Endometrium (tissue), 2 donors: ENCODE measurements around the gene ZNF777.
"Not testable (repeated sequence)": the region's sequence is repeated elsewhere in the genome, so short reads cannot be mapped to it uniquely, and the experiment has no call there.

Source experiments
- FAIRE-seq: peaks from 2 replicates; lab custom pipeline; 2012; peaks lifted over from hg19 to GRCh38; lab: Jason Lieb, UNC
- donor health status: control.
- donor health status: control.

The ZNF777 gene

DNA sequence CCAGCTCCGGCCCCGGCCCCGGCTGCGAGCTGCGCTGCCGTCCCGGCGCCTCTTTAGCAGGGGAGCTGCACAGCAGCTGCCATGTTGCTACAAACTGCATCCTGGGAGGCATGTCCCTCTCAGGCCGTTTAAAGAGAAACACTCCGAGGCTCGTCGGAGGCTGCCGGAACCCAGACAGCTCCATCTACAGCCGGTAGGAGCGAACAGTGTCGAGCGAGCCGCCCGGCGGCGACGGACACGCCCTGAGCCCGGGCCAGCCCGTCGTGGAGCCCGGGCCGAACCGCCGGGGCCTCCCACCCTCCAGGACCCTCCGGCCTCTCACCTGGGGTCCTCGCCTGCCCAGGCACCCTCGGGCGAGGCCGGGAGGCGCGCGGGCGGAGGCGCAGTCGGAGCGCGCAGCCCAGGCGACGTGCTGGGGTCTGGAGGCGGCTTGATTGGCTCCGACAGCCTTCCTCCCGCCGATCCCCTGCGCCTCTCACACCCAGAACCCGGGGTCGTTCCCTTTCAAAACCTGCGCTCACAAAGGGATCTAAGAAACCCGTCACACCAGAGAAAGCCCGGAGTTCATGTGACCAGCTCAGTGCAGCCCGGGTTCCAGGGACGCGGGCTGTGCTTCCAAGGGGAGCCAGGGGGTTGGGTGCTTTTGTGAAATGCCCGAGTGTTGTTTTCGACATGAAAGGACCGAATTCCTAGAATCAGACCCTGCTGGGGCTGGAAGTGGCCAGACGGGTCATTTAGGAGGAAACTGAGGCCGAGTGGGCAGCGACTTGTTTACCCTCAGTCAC lies at the start of gene ZNF777:
Gene ZNF777 (minus strand): TSS at position 570 of the 785 bp plus-strand sequence. CDS start 5,040 bp downstream, outside the sequence.
- FAIRE-seq = no peak

- FAIRE-seq = no peak
These were observed 49.4 kb upstream of the ZNF777 start for GRCh38 chr7:149510248-149510647.

- no peak for FAIRE-seq
These were observed 48.9 kb upstream of the ZNF777 start for GRCh38 chr7:149509774-149510173.

DNA sequence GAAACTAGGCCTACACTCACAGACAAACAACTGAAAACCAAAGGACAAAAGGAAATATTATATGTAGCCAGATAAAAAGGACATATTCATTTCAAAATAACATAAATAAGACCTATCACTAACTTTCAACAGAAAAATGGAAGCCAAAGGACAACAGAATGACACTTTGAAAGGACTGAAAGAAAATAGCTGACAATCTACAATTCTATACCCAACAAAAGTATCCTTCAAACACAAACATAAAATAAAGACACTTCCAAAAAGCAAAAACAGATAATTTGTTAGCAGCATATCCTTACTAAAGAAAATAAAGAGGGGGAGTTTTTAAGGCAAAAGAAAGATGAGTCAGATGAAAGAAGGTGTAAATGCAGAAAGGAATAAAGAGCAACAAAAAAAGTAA lies 44.7 kb upstream of the ZNF777 start:
- FAIRE-seq = no peak

- FAIRE-seq = no peak
These were observed 40.8 kb upstream of the ZNF777 start for GRCh38 chr7:149501651-149502050.

DNA sequence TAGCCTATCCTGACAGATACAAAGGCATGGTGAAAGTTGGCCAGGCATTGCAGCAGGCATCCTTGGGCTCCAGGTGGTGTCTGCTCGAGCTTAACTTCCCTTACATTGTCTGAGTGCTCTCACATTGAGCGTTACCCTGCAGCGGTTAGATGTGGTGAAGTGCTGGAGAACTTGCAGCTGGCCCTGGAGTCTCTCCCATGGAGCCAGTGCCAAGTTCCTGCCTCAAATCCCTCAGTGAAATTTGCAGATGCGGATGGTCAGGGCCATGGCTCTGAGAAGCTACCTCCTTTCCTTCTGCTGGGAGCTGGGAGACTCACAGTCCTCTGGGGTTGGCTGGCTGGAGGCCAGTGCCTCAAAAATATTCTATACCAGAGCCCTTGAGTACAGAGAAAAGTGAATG lies 40.0 kb upstream of the ZNF777 start:
- no peak for FAIRE-seq

GRCh38 chr7:149500201-149500600 lies 39.3 kb upstream of the ZNF777 start:
- FAIRE-seq = no peak

GRCh38 chr7:149498811-149499210 lies 37.9 kb upstream of the ZNF777 start:
- FAIRE-seq = no peak

- FAIRE-seq = no peak
These were observed 36.8 kb upstream of the ZNF777 start, which contains the start of gene ZNF746 for GRCh38 chr7:149497467-149498261. ZNF746 (minus strand) TSS chr7:149497809; CDS start chr7:149497536, 273 bp downstream.

DNA sequence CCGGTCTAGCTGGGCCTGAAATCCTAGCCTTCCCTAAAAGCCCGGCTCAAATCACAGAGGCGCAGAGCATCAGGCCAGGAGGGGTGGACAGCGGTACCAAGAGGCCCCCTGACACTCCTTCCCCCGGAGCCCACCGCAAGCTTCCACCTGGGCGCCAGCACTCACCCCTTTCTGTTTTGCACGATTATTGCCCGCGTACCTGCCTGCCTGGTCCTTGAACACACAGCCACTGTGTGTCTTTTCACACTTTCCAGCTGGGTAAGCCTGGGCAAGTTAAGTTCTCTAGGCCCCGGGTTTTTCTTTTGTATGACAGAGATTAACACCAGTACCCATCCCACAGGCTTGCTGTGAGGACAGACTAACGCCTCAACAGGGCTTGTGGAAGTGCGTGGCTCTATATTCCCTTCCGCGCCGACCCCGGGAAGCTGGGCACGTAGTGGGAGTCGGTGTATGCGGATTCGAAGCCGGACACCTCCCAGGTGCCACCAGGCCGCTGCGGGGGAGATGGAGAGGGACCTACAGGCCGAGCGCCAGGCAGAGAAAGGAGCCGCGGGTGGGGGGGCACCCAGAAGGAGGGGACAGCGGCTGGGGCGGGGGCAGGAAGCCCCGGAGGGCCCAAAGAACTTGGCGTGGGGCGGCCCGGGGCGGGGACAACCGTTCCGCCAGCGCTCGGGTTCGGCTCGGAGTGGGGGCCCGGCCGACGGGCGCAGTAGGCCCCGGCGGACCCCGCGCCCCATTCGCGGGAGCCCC lies 36.0 kb upstream of the ZNF777 start:
- FAIRE-seq = no peak

DNA sequence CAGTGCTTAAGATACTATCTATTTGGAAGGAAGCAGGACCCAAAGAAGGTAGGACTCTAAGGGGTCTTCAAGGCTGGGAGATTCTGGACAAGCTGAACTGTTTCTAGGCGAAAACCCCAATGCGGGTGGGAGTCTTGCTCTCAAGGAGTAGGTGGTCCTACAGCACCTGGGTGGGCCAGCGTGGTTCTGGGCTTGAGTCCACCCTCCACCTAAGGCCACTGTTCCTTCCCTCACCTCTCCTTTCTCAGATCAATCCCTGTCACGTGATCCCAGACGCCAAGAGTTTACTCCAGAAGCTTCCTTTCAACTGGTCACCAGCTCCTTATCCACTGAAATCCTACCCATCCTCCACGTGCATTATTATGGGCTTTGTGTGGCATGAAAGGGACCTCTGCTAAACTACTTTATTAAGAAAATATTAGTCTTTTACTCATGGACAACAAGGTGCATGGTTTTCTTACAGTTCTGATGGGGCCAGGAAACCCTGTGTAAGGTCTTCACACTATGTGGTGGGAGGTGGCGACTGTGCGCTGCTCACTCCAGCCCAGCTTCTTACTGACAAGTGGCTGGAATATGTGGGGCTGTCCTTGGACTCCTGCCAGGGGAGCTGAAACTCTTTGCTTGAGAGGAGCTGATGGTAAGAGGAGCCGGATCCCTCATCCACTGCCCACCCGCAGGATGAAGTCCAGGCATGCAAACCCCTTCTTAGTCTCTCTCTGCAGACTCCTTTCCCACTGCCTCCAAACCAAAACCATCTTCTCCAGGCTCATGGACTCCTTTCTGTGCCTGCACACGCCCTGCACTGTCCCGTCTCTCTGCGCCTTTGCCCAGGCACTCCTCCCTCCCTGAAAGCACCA lies 35.2 kb upstream of the ZNF777 start:
- FAIRE-seq = no peak

DNA sequence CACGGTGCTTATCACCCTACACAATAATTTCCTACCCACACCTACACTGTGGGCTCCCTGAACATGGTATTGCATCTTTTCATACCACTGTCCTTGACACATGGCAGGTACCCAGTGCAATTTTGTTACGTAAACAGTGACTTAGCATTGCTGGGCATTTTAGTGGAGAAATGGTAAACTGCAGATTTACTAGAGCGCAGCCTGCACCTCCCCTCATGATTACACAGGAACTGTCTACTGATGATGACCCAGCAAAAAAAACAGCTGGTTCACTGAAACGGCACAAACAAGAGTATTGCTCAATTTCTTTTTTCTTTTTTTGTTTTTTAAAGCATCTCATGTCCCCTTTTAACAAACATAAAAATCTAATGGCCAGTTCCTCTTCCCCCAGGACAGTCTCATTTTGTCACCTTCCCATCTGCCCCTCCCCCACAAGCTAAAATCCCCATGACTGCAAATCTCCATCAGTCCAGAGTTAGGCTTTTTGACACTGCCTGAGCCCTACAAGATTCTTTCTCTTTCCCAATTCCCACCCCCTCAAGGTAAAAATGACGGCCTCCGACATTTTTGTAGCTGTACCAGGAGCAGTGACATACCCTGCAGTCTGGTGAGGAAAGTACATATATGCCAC lies 34.0 kb upstream of the ZNF777 start:
- no peak for FAIRE-seq

- not testable (repeated sequence) for FAIRE-seq
These were observed 33.1 kb upstream of the ZNF777 start for GRCh38 chr7:149493975-149494374.

- no peak for FAIRE-seq
These were observed 32.5 kb upstream of the ZNF777 start for GRCh38 chr7:149493366-149493765.

DNA sequence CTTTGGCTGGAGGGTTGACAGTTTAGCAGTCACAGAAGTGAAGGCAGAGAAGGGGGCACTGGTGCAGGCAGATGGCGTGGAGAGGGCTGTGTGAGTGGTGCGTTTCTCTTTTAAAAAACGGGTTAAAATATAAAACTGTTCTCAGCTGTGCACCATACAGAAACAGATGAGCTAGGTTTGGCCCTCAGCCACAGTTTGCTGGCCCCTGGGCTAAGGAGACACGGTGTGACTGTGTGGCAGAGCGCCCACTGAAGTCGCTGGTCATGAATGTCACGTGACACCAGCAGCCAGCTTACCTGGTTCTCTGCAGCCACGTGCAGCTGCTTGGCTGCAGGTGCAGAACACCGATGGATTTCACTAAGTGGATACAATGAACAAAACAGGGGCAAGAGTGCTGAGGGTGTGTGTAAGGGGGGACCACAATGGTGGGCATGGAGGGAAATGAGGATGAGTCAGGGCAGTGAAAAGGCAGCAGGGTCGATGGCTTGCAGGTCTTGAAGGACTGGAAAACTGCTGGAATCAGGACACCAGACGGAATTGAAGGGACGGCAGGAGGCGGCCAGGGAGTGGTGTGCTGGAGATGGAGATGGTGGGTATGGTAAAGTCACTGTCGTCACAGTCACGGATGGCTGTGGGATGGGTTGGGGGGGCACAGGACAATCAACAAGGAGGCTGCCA lies 29.4 kb upstream of the ZNF777 start:
- no peak for FAIRE-seq

DNA sequence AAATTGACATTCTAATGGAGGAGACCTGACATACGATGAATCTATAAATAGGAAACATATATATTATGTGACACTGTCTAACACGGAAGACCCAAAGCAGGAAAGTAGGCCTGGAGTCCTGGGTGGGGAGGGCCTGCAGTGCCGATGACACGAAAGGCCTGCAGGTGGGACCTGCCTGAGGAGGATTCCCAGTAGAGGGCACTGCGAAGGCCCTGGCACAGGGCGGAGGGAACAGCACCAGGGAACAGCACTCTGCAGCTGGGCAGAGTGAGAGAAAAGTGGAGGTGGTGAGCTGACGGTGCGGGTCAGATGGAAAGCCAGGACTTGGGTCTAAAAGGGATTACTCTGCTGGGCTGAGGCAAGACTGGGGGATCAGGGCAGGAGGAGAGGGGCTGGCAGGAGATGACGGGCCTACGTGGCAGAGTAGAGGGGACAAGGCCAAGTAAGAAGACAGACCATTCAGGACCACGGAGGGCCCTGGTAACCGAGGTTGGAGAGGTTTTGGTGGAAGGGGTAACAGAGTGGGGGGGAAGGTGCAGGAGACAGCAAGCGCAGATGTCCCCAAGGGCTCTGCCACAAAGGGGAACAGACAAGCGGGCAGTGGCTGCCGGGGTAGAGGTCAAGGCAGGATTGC lies 28.6 kb upstream of the ZNF777 start:
- FAIRE-seq = no peak

GRCh38 chr7:149479568-149479967 lies 18.7 kb upstream of the ZNF777 start:
- FAIRE-seq = no peak

DNA sequence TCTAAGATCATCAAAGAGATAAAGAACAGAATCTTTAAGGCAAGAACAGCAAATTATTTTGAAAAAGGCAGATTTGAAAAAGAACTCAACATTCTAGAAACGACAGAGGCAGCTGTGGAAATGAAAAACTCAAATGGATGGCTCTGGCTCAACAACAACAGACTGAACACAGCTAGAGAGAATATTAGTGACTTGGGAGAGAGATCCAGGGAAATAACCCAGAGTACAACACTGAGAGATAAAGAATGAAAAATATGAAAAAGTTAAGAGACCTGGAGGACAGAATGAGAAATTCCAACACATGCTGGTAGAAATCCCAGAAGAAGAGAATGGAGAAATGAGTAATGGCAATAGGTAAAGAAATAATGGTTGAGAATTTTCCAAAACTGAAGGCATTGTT lies 17.9 kb upstream of the ZNF777 start:
- no peak for FAIRE-seq

DNA sequence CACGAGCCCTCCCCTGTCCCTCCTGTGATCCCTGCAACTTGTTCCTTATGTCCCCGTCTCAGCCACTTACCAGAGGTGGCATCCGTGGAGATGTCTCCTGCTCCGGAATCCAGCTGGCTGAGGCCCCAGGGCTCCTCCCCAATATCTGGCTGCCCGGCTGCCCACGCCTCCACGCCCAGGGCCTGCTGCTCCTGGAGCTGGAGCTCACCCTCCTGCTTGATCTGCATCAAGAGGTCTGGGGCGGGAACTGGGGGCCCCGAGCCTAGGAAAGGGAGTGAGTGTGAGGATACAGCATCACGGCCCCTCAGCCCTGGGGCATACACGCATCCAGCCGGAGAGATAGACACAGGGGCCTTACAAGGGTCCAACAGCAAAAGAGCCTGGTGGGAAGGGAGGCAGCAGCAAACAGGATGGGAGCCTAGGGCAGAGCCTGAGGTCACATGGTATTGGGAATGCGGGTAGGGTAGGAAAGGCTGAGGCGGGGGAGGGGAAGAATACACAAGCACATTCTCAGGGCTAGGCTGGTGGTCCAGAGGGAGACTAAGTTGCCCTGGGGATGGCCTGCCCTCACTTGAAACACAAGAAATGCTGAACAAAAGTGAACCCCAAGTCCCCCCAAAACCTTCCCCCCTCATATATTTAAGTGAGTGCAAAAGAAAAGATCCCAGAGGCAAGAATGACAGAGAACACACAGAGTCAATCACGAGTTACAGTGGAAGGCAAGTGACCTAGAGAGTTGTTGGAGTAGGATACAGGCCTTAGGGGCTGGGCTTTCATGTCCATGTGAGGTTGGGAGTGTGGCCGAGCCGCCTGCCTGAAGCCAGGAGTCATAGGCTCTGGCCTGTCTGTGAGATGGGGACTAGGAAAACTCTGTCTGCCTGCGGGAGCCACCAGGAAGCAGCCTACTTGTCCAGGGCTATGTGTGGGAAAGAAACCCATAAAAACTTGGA lies 16.9 kb upstream of the ZNF777 start:
- FAIRE-seq = no peak
